Tibial artery (tissue), 4 donors: ENCODE measurements around the gene ARHGEF39.

Source experiments
- DNase-seq, 2 donors: peaks; one replicate each; pipeline ENCODE4 v3.0.0-alpha.2; 2019
- H3K27ac ChIP-seq, 2 donors: fragments of 200-600 bp; sonication (generic) in 1 of 2; 1 replicate in 1 of 2; 2 replicates in 1 of 2; pipeline ENCODE4 v1.5.1; 2018 to 2019; ENCODE audit warnings: mild to moderate bottlenecking in 1 of 2
- H3K27me3 ChIP-seq, 2 donors: fragments of 200-600 bp; sonication (generic) in 1 of 2; one replicate each; pipeline versions ENCODE4 v1.5.1 to v1.6.0; 2016 to 2019
- H3K36me3 ChIP-seq, 3 donors: fragments of 200-600 bp; sonication (generic) in 2 of 3; one replicate each; pipeline ENCODE4 v1.5.1; 2016 to 2019; ENCODE audit warnings: mild to moderate bottlenecking in 2 of 3
- H3K4me1 ChIP-seq, 4 donors: fragments of 200-600 bp; sonication (generic) in 2 of 4; 1 replicate in 3 of 4; 2 replicates in 1 of 4; pipeline ENCODE4 v1.5.1; 2016 to 2019
- H3K4me3 ChIP-seq, 2 donors: fragments of 200-600 bp; sonication (generic) in 1 of 2; 1 replicate in 1 of 2; 2 replicates in 1 of 2; pipeline ENCODE4 v1.5.1; 2018 to 2019; ENCODE audit warnings: mild to moderate bottlenecking in 2 of 2
- H3K9me3 ChIP-seq, 3 donors: fragments of 200-600 bp; sonication (generic) in 1 of 3; one replicate each; pipeline ENCODE4 v1.5.1; 2016 to 2019
- CTCF ChIP-seq, 2 experiments: fragments of 200-600 bp in 1 of 2; fragments of 450-650 bp in 1 of 2; IDR thresholded peaks; one replicate each; pipeline ENCODE4 v1.5.1; 2017 to 2019; ENCODE audit warnings: antibody characterized with exemption in 2 of 2, mild to moderate bottlenecking in 1 of 2, moderate library complexity in 1 of 2
- intact Hi-C: fragments of 100-400 bp; cut with DNase I; formaldehyde crosslinking; loops from one replicate; pipeline ENCODE4 v1.15.0; 2023; ENCODE audit warnings: low total_unique reads

Gene ARHGEF39

GRCh38 chr9:35697486-35697885, 32.5 kb upstream of the ARHGEF39 start:
- H3K27ac ChIP-seq = peak overlapping the region; percentile 96 to 97
- no peak for TF ChIP-seq CTCF (IDR thresholded peaks at IDR 0.05)
- peaks cover 55 to 61% (median 58%) of the 10 kb centered on the region in 3 donors for H3K36me3 ChIP-seq
- DNase-seq = no peak
- H3K4me1 ChIP-seq = peaks cover 0 to 66% (median 40%) of the 10 kb centered on the region in 4 donors
- no peaks in the 10 kb centered on the region for H3K27me3 ChIP-seq
- peak overlapping the region in 1 of 2 donors; percentile 7 for H3K4me3 ChIP-seq
- intact Hi-C loops = loop anchor here (5.0 kb wide), 1 partner anchor 35 kb away; no protein-coding TSS in a partner anchor
- no peaks in the 10 kb centered on the region for H3K9me3 ChIP-seq

GRCh38 chr9:35696520-35697215, 31.7 kb upstream of the ARHGEF39 start:
- peak; percentile 85 to 87 for TF ChIP-seq CTCF (IDR thresholded peaks at IDR 0.05)
- H3K27ac ChIP-seq = peak overlapping the region; percentile 96 to 97
- DNase-seq = peak; percentile 60 to 80
- peaks cover 47 to 53% (median 50%) of the 10 kb centered on the region in 3 donors for H3K36me3 ChIP-seq
- peaks cover 0 to 74% (median 43%) of the 10 kb centered on the region in 4 donors for H3K4me1 ChIP-seq
- no peaks in the 10 kb centered on the region for H3K9me3 ChIP-seq
- H3K27me3 ChIP-seq = no peaks in the 10 kb centered on the region
- intact Hi-C loops = loop anchor here (5.0 kb wide), 1 partner anchor 34 kb away; no protein-coding TSS in a partner anchor
- peak overlapping the region in 1 of 2 donors; percentile 7 for H3K4me3 ChIP-seq

- TF ChIP-seq CTCF (IDR thresholded peaks at IDR 0.05) = no peak
- H3K4me3 ChIP-seq = no peak overlapping the region
- H3K27ac ChIP-seq = peak overlapping the region; percentile 96 to 97
- peaks cover 40 to 46% (median 43%) of the 10 kb centered on the region in 3 donors for H3K36me3 ChIP-seq
- peaks cover 0 to 79% (median 44%) of the 10 kb centered on the region in 4 donors for H3K4me1 ChIP-seq
- no peak for DNase-seq
- no peaks in the 10 kb centered on the region for H3K9me3 ChIP-seq
- intact Hi-C loops = loop anchor here (5.0 kb wide), 1 partner anchor 34 kb away; no protein-coding TSS in a partner anchor
- no peaks in the 10 kb centered on the region for H3K27me3 ChIP-seq
Observed at GRCh38 chr9:35695943-35696401, 31.0 kb upstream of the ARHGEF39 start.

- TF ChIP-seq CTCF (IDR thresholded peaks at IDR 0.05) = no peak
- intact Hi-C loops = loop anchor here (5.0 kb wide), 1 partner anchor 35 kb away; no protein-coding TSS in a partner anchor
- peak; percentile 55 to 87 for DNase-seq
- H3K4me1 ChIP-seq = peaks cover 0 to 57% (median 27%) of the 10 kb centered on the region in 4 donors
- H3K27ac ChIP-seq = peak overlapping the region; percentile 96 to 97
- H3K36me3 ChIP-seq = peaks cover 20 to 33% (median 27%) of the 10 kb centered on the region in 3 donors
- H3K27me3 ChIP-seq = no peaks in the 10 kb centered on the region
- H3K4me3 ChIP-seq = peak overlapping the region; percentile 93 to 94
- no peaks in the 10 kb centered on the region for H3K9me3 ChIP-seq
Observed at GRCh38 chr9:35691757-35692301, 26.8 kb upstream of the ARHGEF39 start.

GRCh38 chr9:35691334-35691650, 26.3 kb upstream of the ARHGEF39 start:
- no peak for DNase-seq
- intact Hi-C loops = loop anchor here (5.0 kb wide), 1 partner anchor 36 kb away; no protein-coding TSS in a partner anchor
- TF ChIP-seq CTCF (IDR thresholded peaks at IDR 0.05) = no peak
- Histone ChIP-seq H3K27ac (peak overlapping the region; percentile 96 to 97), H3K36me3 (peaks cover 25 to 38% (median 31%) of the 10 kb centered on the region in 3 donors), H3K27me3 (no peaks in the 10 kb centered on the region), H3K9me3 (no peaks in the 10 kb centered on the region), H3K4me1 (peaks cover 0 to 52% (median 21%) of the 10 kb centered on the region in 4 donors), H3K4me3 (peak overlapping the region; percentile 93 to 94)
